ENCODE data around the gene ATXN3. TPM values are rescaled to one million over a fixed set of nuclear protein-coding genes. Genes with fewer than 3 reads are reported as not detected.
A peak's percentile ranks its signal among the peaks of the same experiment; 100 is the strongest.

ATXN3 gene
- total and polyA plus RNA-seq, 2 of the 13 experiments (the other 11 are each of a cell fraction or from before 2014, with no cell fraction given), result 14.9 to 17.3 TPM

GRCh38 chr14:92121670-92122350 lies 15.4 kb upstream of the ATXN3 start, which contains the start of the genes CPSF2 and NDUFB1 (continued):
- TF ChIP-seq MLXIP (CRISPR knock-in tag; IDR thresholded peaks at IDR 0.05; ENCODE audit: borderline replicate concordance) (0 out of 2 replicates have a peak, but pooled peaks have one; percentile 20), SALL2 (CRISPR knock-in tag; IDR thresholded peaks at IDR 0.05) (0 out of 2 replicates have a peak, but pooled peaks have one; percentile 66), ZNF768 (CRISPR knock-in tag; IDR thresholded peaks at IDR 0.05) (0 out of 2 replicates have a peak, but pooled peaks have one; percentile 9), MTA1 (CRISPR knock-in tag; IDR thresholded peaks at IDR 0.05; ENCODE audit: borderline replicate concordance) (no peak), FOXM1 (CRISPR knock-in tag; IDR thresholded peaks at IDR 0.05) (peak; percentile 62; the same call in 1 of the 2 replicates), ZFP91 (CRISPR knock-in tag; IDR thresholded peaks at IDR 0.05; ENCODE audit: borderline replicate concordance) (peak; percentile 73; the same call in 1 of the 2 replicates), PAXIP1 (CRISPR knock-in tag; conservative IDR thresholded peaks at IDR 0.05) (peak; percentile 29; the same call in 1 of the 2 replicates), ZSCAN5A (CRISPR knock-in tag; IDR thresholded peaks at IDR 0.05; ENCODE audit: borderline replicate concordance) (0 out of 2 replicates have a peak, but pooled peaks have one; percentile 29), ARNT2 (CRISPR knock-in tag; IDR thresholded peaks at IDR 0.05; ENCODE audit: low read depth) (peak; percentile 83)

Measured in HepG2 (cell line).